ENCODE results near the gene EGFL7. TPM values are rescaled to one million over a fixed set of nuclear protein-coding genes. Genes with fewer than 3 reads are reported as not detected.

The EGFL7 gene
- total RNA-seq, 1 donor from 2014 or later: 42.3 TPM

- ATAC-seq (no peak), DNase-seq (ENCODE audit: low spot score) (no peak)
Observed at GRCh38 chr9:136658849-136659535, 3.7 kb upstream of the EGFL7 start.

GRCh38 chr9:136659861-136660784, 2.6 kb upstream of the EGFL7 start:
- ATAC-seq: no peak
- no peak for DNase-seq (ENCODE audit: low spot score)

- no peak for DNase-seq (ENCODE audit: low spot score)
- ATAC-seq: no peak
Observed at GRCh38 chr9:136660971-136661550, 1.7 kb upstream of the EGFL7 start.

GRCh38 chr9:136661641-136662325, 933 bp upstream of the EGFL7 start:
- DNase-seq (ENCODE audit: low spot score): no peak

GRCh38 chr9:136662326-136662655, 425 bp upstream of the EGFL7 start:
- no peak for DNase-seq (ENCODE audit: low spot score)
- ATAC-seq: no peak

More at GRCh38 chr9:136661641-136662325, 933 bp upstream of the EGFL7 start:
- ATAC-seq: no peak

GRCh38 chr9:136664000-136664915, 1.5 kb downstream of the EGFL7 start:
- DNase-seq (ENCODE audit: low spot score): no peak
- no peak for ATAC-seq

GRCh38 chr9:136665111-136665703, 2.5 kb downstream of the EGFL7 start:
- no peak for ATAC-seq
- no peak for DNase-seq (ENCODE audit: low spot score)

GRCh38 chr9:136665704-136666371, 3.1 kb downstream of the EGFL7 start:
- DNase-seq (ENCODE audit: low spot score) (no peak), ATAC-seq (no peak)

GRCh38 chr9:136666372-136667213, 3.9 kb downstream of the EGFL7 start:
- DNase-seq (ENCODE audit: low spot score) (no peak), ATAC-seq (no peak)

GRCh38 chr9:136667214-136667939, 4.7 kb downstream of the EGFL7 start:
- no peak for DNase-seq (ENCODE audit: low spot score)

GRCh38 chr9:136667940-136668760, 5.4 kb downstream of the EGFL7 start:
- DNase-seq (ENCODE audit: low spot score): no peak

More at GRCh38 chr9:136667214-136667939, 4.7 kb downstream of the EGFL7 start:
- ATAC-seq: no peak

GRCh38 chr9:136668983-136669790, 6.5 kb downstream of the EGFL7 start:
- ATAC-seq: peak; percentile 0
- DNase-seq (ENCODE audit: low spot score): no peak

More at GRCh38 chr9:136667940-136668760, 5.4 kb downstream of the EGFL7 start:
- ATAC-seq: no peak

GRCh38 chr9:136669791-136670464, 7.2 kb downstream of the EGFL7 start:
- ATAC-seq: no peak
- no peak for DNase-seq (ENCODE audit: low spot score)

- no peak for DNase-seq (ENCODE audit: low spot score)
- peak; percentile 2 for ATAC-seq
Observed at GRCh38 chr9:136670576-136671253, 8.0 kb downstream of the EGFL7 start.

- DNase-seq (ENCODE audit: low spot score): no peak
- ATAC-seq: peak; percentile 2
Observed at GRCh38 chr9:136671254-136671614, 8.5 kb downstream of the EGFL7 start.

Measured in left lobe of liver (tissue), 2 donors.